ENCODE measurements around the gene CLCN7.
"Not testable (repeated sequence)": the region's sequence is repeated elsewhere in the genome, so short reads cannot be mapped to it uniquely, and the experiment has no call there.

Gene CLCN7

DNA sequence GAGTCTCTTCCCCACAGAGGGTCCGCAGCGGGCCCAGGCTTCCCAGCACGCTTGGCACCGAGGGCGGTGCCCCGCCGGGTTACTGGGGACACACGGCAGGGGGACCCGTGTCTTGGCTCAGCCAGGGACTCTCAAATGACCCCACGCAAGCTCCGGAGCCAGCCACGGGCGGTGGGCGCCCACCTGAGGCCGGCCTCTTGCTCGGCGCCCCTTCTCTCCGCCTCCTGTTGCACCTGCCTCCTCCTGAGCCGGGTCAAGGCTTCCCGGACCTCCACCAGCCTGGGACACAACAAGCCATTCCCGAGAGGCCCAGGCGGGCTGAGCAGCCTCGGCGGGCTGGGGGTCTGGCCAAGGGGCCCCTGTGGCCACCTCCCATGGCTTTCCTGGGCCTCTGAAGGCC, 32.1 kb downstream of the CLCN7 start:
- DNase-seq, result no peak

- no peak for DNase-seq
Measured at GRCh38 chr16:1441391-1441829, 33.4 kb downstream of the CLCN7 start.

- not testable (repeated sequence) for DNase-seq
Measured at GRCh38 chr16:1439699-1440074, 35.1 kb downstream of the CLCN7 start.

GRCh38 chr16:1439058-1439698, 35.6 kb downstream of the CLCN7 start:
- no peak for DNase-seq

DNA sequence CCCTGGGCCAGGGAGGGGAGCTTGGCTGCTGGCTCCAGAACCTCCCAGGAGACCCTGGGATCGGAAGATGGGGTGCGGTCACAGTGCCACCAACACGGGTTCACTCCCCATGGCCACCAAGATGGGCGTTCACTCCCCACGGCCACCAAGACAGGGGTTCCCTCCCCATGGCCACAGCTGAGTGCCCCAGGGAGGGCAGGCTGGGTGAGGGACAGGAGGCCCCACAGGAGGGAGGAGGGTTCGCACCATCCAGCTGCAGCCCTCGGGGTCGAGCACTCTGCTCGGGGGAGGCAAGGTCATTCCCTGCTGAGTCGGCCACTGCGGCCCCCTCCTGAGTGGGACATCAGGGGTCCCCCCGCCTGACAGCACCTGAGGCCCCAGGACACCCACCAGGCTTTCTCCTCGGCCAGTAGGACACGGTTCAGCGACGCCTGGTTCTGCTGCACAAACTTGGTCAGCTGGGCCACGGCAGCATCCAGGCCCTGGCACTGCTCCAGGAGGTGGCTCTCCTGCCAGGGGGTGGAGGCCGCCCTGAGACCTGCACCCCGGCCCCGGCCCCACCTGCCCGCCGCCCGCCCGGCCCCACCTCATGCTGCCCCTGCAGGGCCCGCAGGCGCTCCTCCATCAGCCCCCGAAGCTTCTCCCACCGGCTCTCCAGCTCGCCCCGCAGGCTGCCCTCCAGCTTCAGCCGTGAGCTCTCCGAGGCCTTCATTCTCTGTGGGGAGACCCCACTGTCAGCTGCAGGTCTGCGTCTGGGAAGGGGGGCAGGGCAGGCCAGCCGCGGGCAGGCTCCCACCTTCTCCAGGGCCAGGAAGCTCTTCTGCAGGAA, 36.4 kb downstream of the CLCN7 start:
- DNase-seq, result no peak

GRCh38 chr16:1437606-1438005, 37.2 kb downstream of the CLCN7 start:
- DNase-seq, result no peak

DNA sequence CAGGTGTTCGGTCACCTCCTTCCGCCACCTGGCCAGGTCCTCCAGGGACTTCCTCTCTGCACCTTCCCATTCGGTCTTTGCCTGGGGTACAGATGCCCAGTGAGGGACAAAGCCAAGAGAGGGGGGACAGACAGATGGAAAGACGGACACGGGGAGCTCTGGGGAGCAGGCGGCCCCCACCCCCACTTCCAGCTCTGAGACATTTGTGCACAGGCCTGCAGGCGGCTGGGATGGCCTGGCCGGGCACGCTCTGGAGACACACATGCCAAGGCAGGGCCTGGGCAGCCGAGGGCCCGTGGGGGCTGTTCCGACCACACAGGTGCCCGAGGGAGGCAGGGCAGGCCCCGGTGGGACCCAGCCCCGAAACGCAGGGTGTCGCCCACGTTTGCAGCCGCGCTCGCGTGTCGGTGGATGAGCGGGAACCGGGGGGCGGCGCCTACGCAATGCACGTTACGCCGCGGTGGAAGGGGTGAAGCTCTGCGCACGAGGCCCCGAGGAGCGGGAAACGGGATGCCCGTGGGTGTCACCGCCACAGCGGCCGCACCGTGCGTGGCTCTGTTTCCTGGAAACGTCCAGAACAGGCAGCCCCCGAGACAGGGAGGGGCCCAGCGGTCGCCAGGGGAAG, 38.0 kb downstream of the CLCN7 start:
- no peak for DNase-seq

DNA sequence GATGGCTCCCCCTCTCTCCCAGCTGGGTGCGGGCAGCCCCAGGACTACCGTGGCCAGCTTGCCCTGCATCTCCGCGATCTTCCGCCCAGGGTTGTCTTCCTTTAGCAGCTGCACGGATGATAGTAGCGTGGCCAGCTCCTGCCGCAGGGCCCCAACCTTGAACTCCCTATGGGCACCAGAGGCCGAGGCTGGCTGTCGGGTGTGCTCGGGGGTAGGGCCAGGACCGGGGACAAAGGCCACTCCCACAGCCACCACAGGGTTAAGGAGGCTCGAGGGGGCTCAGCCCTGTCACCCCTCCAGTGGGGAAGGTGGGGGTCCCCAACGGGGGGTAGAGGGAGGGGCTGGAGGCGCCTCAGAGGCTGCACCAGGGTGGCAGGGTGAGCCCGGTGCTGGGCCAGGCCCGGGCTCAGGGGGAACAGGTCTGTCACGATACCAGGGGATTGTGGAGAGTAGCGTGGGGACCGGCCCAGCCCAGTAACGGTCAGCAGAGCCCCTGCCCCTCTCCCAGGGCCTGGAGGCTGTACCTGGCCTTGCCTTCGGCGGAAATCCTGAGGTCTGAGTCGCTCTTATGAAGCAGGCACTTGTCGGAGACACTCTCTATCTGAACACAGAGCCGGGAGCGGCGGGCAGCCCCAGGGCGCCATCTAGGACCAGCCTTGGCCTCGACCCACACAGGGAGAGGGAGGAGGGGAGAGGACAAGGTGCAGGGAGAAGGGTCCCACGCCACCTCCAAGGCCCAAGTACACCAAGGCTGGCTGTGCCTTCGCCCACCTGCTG, 38.7 kb downstream of the CLCN7 start:
- DNase-seq, result no peak

- no peak for DNase-seq
Measured at GRCh38 chr16:1434644-1435592, 39.9 kb downstream of the CLCN7 start.

DNA sequence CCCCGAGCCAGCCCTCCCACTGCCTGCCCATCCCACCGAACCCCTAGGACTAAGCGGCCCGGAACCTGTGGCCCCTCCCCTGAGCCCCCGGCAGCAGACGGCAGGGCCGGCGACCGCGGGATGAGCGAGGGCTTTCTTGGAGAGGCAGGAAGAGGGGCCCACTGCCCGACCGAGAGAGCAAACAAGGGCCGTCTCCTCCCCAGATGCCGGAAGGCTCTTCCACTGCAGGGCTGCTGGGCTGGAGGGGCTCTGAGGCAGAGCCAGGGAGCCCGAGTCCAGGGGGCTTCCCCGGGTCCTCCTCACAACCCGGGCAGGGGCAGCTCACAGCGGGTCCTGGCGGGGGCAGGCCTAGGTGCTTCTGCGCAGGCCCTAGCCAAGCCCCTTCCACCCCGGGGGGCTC, 41.1 kb downstream of the CLCN7 start:
- DNase-seq, result no peak

- DNase-seq, result no peak
Measured at GRCh38 chr16:1433263-1433560, 41.6 kb downstream of the CLCN7 start.

DNA sequence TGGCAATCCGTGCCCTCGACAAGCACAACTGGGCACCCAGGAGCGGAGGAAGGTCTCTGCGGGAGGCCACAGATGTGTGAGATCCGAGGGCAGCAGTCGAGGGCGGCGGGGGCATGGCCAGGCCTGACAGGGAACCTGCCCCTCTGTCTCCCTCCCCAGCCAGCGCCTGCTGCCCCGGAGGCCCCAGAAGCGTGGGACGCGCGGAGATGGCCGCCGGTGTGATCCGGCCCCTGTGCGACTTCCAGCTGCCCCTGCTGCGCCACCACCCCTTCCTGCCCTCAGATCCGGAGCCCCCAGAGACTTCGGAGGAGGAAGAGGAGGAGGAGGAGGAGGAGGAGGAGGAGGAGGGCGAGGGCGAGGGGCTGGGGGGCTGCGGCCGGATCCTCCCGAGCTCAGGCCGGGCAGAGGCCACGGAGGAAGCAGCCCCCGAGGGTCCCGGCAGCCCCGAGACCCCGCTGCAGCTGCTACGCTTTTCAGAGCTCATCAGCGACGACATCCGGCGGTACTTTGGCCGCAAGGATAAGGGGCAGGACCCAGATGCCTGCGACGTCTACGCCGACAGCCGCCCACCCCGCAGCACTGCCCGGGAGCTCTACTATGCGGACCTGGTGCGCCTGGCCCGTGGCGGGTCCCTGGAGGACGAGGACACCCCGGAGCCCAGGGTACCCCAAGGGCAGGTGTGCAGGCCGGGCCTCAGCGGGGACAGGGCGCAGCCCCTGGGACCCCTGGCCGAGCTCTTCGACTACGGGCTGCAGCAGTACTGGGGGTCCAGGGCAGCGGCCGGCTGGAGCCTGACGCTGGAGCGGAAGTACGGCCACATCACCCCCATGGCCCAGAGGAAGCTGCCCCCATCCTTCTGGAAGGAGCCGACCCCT, 42.2 kb downstream of the CLCN7 start:
- no peak for DNase-seq

- no peak for DNase-seq
Measured at GRCh38 chr16:1431497-1432270, 43.1 kb downstream of the CLCN7 start.

DNA sequence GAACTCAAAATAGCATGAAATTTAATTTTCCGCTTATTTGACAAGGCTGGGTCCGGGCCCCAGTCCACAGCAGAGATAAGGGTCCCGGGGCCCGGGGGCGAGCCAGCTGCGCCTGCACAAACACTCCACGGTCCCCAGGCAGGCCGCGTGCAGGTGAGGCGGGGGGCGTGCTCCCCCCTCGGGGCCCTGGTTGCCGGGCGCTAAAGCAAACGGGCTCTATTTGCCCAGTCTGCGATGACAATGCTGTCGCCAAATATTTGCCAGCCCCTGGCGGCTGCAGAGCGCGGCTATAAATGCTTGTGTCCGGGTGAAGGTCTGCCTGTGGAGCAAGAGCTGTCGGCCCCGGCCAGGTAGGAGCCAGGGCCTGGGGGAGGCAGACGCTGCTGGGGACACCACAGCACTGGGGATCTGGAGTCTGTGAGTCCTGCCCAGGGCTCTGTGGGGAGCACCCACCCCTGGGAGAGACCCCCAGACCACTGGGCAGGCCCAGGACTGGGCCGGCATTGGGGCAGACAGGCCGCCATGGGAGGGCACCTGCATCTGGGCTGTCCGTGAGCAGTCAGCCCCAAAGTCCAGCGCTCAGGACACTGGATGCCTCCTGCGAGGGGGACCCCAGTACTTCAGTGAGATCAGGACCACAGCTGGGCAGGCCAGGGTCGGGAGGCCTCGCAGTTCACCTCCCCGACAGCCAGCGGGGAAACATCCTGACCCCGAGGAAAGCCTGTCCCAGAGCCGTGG, 43.9 kb downstream of the CLCN7 start, which contains the start of gene PERCC1:
TSS of gene PERCC1 (plus strand) at position 320 of the 738 bp plus-strand sequence. CDS start 1,516 bp downstream, outside the sequence.
- DNase-seq, result no peak

DNA sequence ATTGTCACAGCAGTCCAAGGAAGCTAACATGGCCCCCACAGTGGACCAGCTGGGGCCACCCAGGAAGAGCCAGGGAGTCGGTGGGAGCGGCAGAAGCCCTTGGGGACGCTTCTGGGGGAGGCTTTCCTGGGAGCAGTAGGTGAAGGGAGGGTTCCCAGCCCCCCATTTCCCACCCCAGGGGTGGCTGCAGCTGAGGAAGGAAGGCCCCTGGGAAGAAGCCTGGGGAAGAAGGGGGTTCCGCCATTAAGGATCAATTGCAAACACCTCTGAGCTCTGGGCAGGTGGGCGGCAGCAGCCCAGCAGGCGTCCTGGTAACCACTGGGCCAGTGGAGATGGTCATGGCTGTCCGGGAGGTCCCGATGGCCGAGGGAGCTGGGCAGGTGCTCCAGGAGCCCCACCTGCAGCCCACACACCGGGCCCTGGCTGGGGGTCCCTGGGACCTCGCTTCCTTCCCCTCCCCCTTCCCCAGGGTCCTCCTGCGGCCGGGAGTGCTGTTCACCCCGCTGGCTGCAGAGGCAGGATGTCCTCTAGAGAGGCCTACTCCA, 44.5 kb downstream of the CLCN7 start:
- DNase-seq, result no peak

DNA sequence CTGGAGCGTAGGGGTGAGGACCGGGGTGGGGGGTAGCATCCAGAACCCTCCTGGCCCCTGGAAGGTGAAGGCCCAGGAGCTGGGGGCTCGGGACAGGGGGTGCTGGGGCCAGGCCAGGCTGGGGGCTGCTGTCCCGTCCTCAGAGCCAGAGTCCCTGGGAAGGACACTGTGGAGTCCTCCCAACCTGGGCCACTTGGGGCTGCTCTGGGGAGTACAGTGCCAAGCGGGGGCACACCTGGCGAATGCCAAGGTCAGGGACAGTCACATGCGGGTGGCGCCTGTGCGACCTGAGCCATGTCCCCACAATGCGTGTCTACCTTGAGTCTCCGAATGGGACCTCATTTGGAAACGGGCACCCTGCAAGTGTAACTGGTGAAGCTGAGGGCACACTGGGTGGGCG, 45.2 kb downstream of the CLCN7 start:
- DNase-seq, result no peak

DNA sequence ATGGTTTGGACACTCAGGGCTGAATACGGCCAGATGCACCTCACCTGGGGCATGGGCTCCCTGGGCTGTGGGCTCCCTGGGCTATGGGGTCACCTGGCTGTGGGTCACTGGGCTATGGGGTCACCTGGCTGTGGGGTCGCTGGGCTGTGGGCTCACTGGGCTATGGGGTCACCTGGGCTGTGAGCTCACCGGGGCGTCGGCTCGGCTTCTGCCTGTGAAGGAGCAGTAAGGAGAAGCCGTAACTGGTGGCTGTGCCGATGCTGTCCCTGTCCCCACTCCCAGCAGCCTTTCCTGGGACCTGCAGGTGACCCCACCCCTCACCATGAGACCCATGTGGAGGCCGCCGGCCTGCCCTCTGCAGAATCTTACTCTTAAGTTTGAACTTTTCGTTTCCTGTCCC, 45.8 kb downstream of the CLCN7 start:
- DNase-seq, result no peak

DNA sequence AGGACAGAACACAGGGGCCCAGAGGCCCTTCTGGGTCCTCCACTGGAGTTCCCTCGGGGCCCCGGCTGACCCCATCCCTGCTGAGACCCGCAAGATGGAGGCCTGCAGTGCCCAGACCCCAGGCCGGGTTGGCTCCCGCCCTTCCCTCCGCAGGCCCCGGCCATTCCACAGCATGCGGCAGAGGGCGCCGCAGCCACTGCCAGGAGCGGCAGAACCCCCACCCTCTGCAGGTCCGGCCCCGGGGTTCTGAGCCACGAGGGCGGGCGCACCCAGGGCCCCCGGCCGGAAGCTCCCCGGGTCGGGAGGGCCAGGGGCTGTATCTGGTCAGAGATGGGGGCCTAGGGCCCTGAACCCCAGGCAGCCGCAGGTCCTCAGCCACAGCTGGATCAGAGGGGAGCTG, 46.3 kb downstream of the CLCN7 start:
- DNase-seq, result peak; percentile 68

Data from OCI-M1 (cell line).